ENCODE measurements around the gene GFER. TPM values are rescaled to one million over a fixed set of nuclear protein-coding genes. Genes with fewer than 3 reads are reported as not detected.

Gene GFER
- polyA plus RNA-seq, 1 of the 3 experiments (the other 2 are of a cell fraction): 20.4 TPM

- no peak overlapping the region for H3K27ac ChIP-seq (ENCODE audit: low read depth in 2 of 2, low read length in 1 of 2)
- H3K79me2 ChIP-seq (ENCODE audit: insufficient read depth): no peaks in the 10 kb centered on the region
- POLR2A ChIA-PET: interaction anchor here (0.6 to 1.3 kb wide), 5 partner anchors 13 to 24 kb away, joined by 3 to 7 read pairs (median 5); partner anchors contain the start of genes NDUFB10 and RPS2
- CTCF ChIA-PET: interaction anchor here (0.9 to 2.8 kb wide), 6 partner anchors 9 to 166 kb away, joined by 3 to 18 read pairs (median 6); no protein-coding TSS in a partner anchor
- no peak for DNase-seq
- H3K9ac ChIP-seq: no peak overlapping the region
- no peak overlapping the region for H2AFZ ChIP-seq (ENCODE audit: low read depth)
- 92% methylated on average over 13 of the region's 23 CpGs for WGBS (ENCODE audit: low lambda C conversion rate)
- H4K20me1 ChIP-seq (ENCODE audit: insufficient read depth): no peaks in the 10 kb centered on the region
- no peaks in the 10 kb centered on the region for H3K27me3 ChIP-seq (ENCODE audit: insufficient read depth)
- H3K9me3 ChIP-seq: no peaks in the 10 kb centered on the region
- H3F3A ChIP-seq (replicated peaks; ENCODE audit: insufficient read depth): no peaks in the 10 kb centered on the region
- peaks cover 0 to 10% of the 10 kb centered on the region in 2 experiments; a peak in 2 of 4 replicates for H3K4me1 ChIP-seq (ENCODE audit: control insufficient read depth in 1 of 2, insufficient read depth in 2 of 2, low read depth in 1 of 2, low read length in 1 of 2)
- TF ChIP-seq POLR2AphosphoS5 (IDR thresholded peaks at IDR 0.05; ENCODE audit: low read depth, low read length) (no peak), IRF3 (IDR thresholded peaks at IDR 0.05; ENCODE audit: low read depth, low read length) (no peak), FOXJ3 (CRISPR knock-in tag; IDR thresholded peaks at IDR 0.05) (no peak), REST (IDR thresholded peaks at IDR 0.05; ENCODE audit: low read depth, low read length) (no peak), USF2 (IDR thresholded peaks at IDR 0.05; ENCODE audit: borderline replicate concordance, low read depth, low read length) (no peak), FOSL2 (IDR thresholded peaks at IDR 0.05; ENCODE audit: borderline replicate concordance, low read depth) (no peak), RAD21 (IDR thresholded peaks at IDR 0.05; ENCODE audit: low read length) (no peak), NRF1 (IDR thresholded peaks at IDR 0.05; ENCODE audit: low read depth, low read length) (no peak), RXRA (IDR thresholded peaks at IDR 0.05; ENCODE audit: borderline replicate concordance, low read depth) (no peak), SIN3A (IDR thresholded peaks at IDR 0.05; ENCODE audit: borderline replicate concordance, low read depth, low read length) (no peak), PBX3 (IDR thresholded peaks at IDR 0.05) (no peak), MAX (IDR thresholded peaks at IDR 0.05; ENCODE audit: low read depth) (no peak), RFX5 (IDR thresholded peaks at IDR 0.05; ENCODE audit: low read length) (no peak), USF1 (IDR thresholded peaks at IDR 0.05; ENCODE audit: borderline replicate concordance, low read depth) (no peak)
- no peak overlapping the region for H3K4me3 ChIP-seq (ENCODE audit: low read depth in 2 of 2, low read length in 1 of 2)
- no peak overlapping the region for H3K4me2 ChIP-seq
- no peaks in the 10 kb centered on the region for H3K9me2 ChIP-seq
- peaks cover 4 to 14% of the 10 kb centered on the region in 2 experiments for H3K36me3 ChIP-seq (replicated peaks in 1 of 2; ENCODE audit: control insufficient read depth in 1 of 2, insufficient read depth in 2 of 2, low read length in 1 of 2)
Observed at GRCh38 chr16:1940273-1941161, 43.5 kb upstream of the GFER start.
